ENCODE measurements around the gene SOBP.

DNA sequence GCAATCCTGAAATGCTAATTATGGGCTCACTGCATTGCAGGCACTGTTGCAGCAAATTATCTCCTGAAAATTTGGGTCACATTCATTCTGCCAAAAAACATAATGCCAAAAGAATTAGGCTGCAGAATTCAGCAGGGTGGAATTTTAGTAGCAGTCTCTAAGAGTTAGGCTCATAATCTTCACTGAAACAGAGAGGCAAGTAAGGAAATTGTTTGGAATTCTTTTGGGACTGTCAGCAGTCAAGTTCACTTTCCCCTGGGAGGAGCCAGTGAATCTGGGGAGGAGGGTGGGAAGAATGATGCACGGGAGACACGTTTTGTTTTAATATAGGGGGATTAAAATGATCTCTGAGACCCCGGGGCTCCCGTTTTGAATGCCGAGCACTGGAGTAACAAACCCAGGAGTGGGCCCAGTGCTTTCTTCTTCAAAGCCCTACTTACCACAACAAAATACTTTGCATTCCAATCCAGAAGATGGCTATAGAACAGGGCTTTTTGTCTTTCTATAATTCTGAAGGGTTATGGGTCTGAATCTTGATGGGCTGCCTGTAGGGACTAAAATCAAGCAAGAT lies 44.7 kb downstream of the SOBP start:
- TF ChIP-seq CTCF (tag by site-specific recombination; IDR thresholded peaks at IDR 0.05) (no peak), ZBTB17 (tag by site-specific recombination; IDR thresholded peaks at IDR 0.05) (no peak), ZNF670 (tag by site-specific recombination; IDR thresholded peaks at IDR 0.05; ENCODE audit: low read depth) (no peak), ZNF341 (tag by site-specific recombination; IDR thresholded peaks at IDR 0.05; ENCODE audit: low read depth) (no peak), ZNF660 (tag by site-specific recombination; IDR thresholded peaks at IDR 0.05) (no peak)
- TF ChIP-seq, protein P1, sequence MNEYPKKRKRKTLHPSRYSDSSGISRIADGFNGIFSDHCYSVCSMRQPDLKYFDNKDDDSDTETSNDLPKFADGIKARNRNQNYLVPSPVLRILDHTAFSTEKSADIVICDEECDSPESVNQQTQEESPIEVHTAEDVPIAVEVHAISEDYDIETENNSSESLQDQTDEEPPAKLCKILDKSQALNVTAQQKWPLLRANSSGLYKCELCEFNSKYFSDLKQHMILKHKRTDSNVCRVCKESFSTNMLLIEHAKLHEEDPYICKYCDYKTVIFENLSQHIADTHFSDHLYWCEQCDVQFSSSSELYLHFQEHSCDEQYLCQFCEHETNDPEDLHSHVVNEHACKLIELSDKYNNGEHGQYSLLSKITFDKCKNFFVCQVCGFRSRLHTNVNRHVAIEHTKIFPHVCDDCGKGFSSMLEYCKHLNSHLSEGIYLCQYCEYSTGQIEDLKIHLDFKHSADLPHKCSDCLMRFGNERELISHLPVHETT (tag by site-specific recombination; IDR thresholded peaks at IDR 0.05) = no peak
- TF ChIP-seq, protein P2, sequence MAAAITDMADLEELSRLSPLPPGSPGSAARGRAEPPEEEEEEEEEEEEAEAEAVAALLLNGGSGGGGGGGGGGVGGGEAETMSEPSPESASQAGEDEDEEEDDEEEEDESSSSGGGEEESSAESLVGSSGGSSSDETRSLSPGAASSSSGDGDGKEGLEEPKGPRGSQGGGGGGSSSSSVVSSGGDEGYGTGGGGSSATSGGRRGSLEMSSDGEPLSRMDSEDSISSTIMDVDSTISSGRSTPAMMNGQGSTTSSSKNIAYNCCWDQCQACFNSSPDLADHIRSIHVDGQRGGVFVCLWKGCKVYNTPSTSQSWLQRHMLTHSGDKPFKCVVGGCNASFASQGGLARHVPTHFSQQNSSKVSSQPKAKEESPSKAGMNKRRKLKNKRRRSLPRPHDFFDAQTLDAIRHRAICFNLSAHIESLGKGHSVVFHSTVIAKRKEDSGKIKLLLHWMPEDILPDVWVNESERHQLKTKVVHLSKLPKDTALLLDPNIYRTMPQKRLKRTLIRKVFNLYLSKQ (tag by site-specific recombination; IDR thresholded peaks at IDR 0.05; ENCODE audit: borderline replicate concordance) = no peak
- TF ChIP-seq, protein P3, sequence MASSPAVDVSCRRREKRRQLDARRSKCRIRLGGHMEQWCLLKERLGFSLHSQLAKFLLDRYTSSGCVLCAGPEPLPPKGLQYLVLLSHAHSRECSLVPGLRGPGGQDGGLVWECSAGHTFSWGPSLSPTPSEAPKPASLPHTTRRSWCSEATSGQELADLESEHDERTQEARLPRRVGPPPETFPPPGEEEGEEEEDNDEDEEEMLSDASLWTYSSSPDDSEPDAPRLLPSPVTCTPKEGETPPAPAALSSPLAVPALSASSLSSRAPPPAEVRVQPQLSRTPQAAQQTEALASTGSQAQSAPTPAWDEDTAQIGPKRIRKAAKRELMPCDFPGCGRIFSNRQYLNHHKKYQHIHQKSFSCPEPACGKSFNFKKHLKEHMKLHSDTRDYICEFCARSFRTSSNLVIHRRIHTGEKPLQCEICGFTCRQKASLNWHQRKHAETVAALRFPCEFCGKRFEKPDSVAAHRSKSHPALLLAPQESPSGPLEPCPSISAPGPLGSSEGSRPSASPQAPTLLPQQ (tag by site-specific recombination; IDR thresholded peaks at IDR 0.05) = no peak

Data from HEK293 (cell line).